CD4-positive, alpha-beta T cell treated with Interleukin-15 for 1 hour (primary cell): ENCODE data around the gene PFKL.
"Not testable (repeated sequence)": the region's sequence is repeated elsewhere in the genome, so short reads cannot be mapped to it uniquely, and the experiment has no call there.

Source experiments
- DNase-seq: peaks from one replicate; pipeline ENCODE4 v3.0.0-alpha.2; 2020

Gene PFKL

GRCh38 chr21:44347911-44348451, 48.1 kb downstream of the PFKL start:
- DNase-seq, result no peak

GRCh38 chr21:44348861-44349260, 49.0 kb downstream of the PFKL start:
- DNase-seq, result no peak

GRCh38 chr21:44349416-44349846, 49.6 kb downstream of the PFKL start:
- no peak for DNase-seq

- no peak for DNase-seq
These were observed 50.3 kb downstream of the PFKL start for GRCh38 chr21:44349847-44350772.

GRCh38 chr21:44350773-44351481, 51.1 kb downstream of the PFKL start:
- no peak for DNase-seq

- no peak for DNase-seq
These were observed 51.8 kb downstream of the PFKL start for GRCh38 chr21:44351535-44352252.

- no peak for DNase-seq
These were observed 52.5 kb downstream of the PFKL start for GRCh38 chr21:44352253-44352860.

- peak; percentile 38 for DNase-seq
These were observed 53.5 kb downstream of the PFKL start, which contains the start of gene TRPM2 for GRCh38 chr21:44353191-44353970. Gene TRPM2 (plus strand): TSS chr21:44353621. CDS start chr21:44353701, 80 bp downstream.

GRCh38 chr21:44354001-44354405, 54.1 kb downstream of the PFKL start:
- DNase-seq, result no peak

- no peak for DNase-seq
These were observed 55.2 kb downstream of the PFKL start for GRCh38 chr21:44354775-44355771.

GRCh38 chr21:44356160-44356559, 56.3 kb downstream of the PFKL start:
- DNase-seq, result no peak

GRCh38 chr21:44356636-44357035, 56.8 kb downstream of the PFKL start:
- no peak for DNase-seq

GRCh38 chr21:44357064-44357837, 57.4 kb downstream of the PFKL start:
- no peak for DNase-seq

GRCh38 chr21:44359396-44359795, 59.5 kb downstream of the PFKL start:
- DNase-seq, result no peak

GRCh38 chr21:44360159-44360558, 60.3 kb downstream of the PFKL start:
- DNase-seq, result no peak

GRCh38 chr21:44361903-44362302, 62.0 kb downstream of the PFKL start:
- DNase-seq, result not testable (repeated sequence)

GRCh38 chr21:44363278-44363677, 63.4 kb downstream of the PFKL start:
- DNase-seq, result no peak

GRCh38 chr21:44364151-44365053, 64.5 kb downstream of the PFKL start:
- peak; percentile 4 for DNase-seq
